Astrocyte of the cerebellum (primary cell): Measurements from ENCODE around the gene ABLIM1.

Experiments used
- DNase-seq: peaks from one replicate; pipeline ENCODE4 v3.0.0-alpha.2; 2011; ENCODE audit warnings: low read depth
- H3K4me3 ChIP-seq: 2 replicates; pipeline ENCODE4 v1.5.1; 2011; ENCODE audit warnings: mild to moderate bottlenecking, low read depth, low read length, moderate library complexity
- CTCF ChIP-seq: IDR thresholded peaks from 2 replicates; pipeline ENCODE4 v1.5.1; 2012; ENCODE audit warnings: low read length, low read depth, moderate library complexity, mild to moderate bottlenecking; ENCODE audit errors: missing control alignments
- in situ Hi-C: cut with HindIII; loops from 2 replicates; pipeline ENCODE4 v1.10.0; 2017; ENCODE audit warnings: low sequenced_read_pairs

The ABLIM1 gene

GRCh38 chr10:114694752-114695151, 36.7 kb upstream of the ABLIM1 start:
- in situ Hi-C loops, result no loop called here
- peak; percentile 53 for TF ChIP-seq CTCF
- H3K4me3 ChIP-seq, result no peak overlapping the region
- no peak for DNase-seq

- in situ Hi-C loops, result no loop called here
- H3K4me3 ChIP-seq, result no peak overlapping the region
- no peak for TF ChIP-seq CTCF
- DNase-seq, result no peak
Observed at GRCh38 chr10:114694062-114694461, 36.0 kb upstream of the ABLIM1 start.

GRCh38 chr10:114691442-114691941, 33.4 kb upstream of the ABLIM1 start:
- no peak for TF ChIP-seq CTCF
- DNase-seq, result no peak
- no peak overlapping the region for H3K4me3 ChIP-seq
- in situ Hi-C loops, result no loop called here

- in situ Hi-C loops, result no loop called here
- TF ChIP-seq CTCF, result no peak
- no peak for DNase-seq
- no peak overlapping the region for H3K4me3 ChIP-seq
Observed at GRCh38 chr10:114688786-114689185, 30.7 kb upstream of the ABLIM1 start.

GRCh38 chr10:114687459-114687858, 29.4 kb upstream of the ABLIM1 start:
- no peak for DNase-seq

GRCh38 chr10:114686013-114686412, 27.9 kb upstream of the ABLIM1 start:
- TF ChIP-seq CTCF, result no peak
- in situ Hi-C loops, result no loop called here

More at GRCh38 chr10:114687459-114687858, 29.4 kb upstream of the ABLIM1 start:
- H3K4me3 ChIP-seq, result no peak overlapping the region
- TF ChIP-seq CTCF, result no peak
- in situ Hi-C loops, result no loop called here

GRCh38 chr10:114685456-114685855, 27.4 kb upstream of the ABLIM1 start:
- in situ Hi-C loops, result no loop called here
- no peak overlapping the region for H3K4me3 ChIP-seq
- no peak for DNase-seq
- no peak for TF ChIP-seq CTCF

More at GRCh38 chr10:114686013-114686412, 27.9 kb upstream of the ABLIM1 start:
- no peak overlapping the region for H3K4me3 ChIP-seq
- no peak for DNase-seq
